ENCODE data around the gene SPOCK2.
"Not testable (repeated sequence)": the region's sequence is repeated elsewhere in the genome, so short reads cannot be mapped to it uniquely, and the experiment has no call there.

SPOCK2 gene

GRCh38 chr10:72087969-72088888, at the start of gene SPOCK2:
SPOCK2 (minus strand) TSS chr10:72088551; CDS start chr10:72088328, 223 bp downstream.
- H3K9me3 ChIP-seq (ENCODE audit: control insufficient read depth in 1 of 2, low read length in 2 of 2): no peaks in the 10 kb centered on the region
- no peak within 1 kb of the TSS for H3K27ac ChIP-seq (ENCODE audit: low read length)
- H3K27me3 ChIP-seq (ENCODE audit: low read depth, low read length): peaks cover 14% of the 10 kb centered on the region
- peak within 1 kb of the TSS; percentile 53 to 57 for H3K4me3 ChIP-seq (ENCODE audit: low read depth in 1 of 2, low read length in 2 of 2)
- peaks cover 0 to 5% of the 10 kb centered on the region in 2 donors for H3K36me3 ChIP-seq (ENCODE audit: control insufficient read depth in 1 of 2, insufficient read depth in 2 of 2, low read length in 2 of 2)
- peaks cover 0 to 20% of the 10 kb centered on the region in 2 donors for H3K4me1 ChIP-seq (ENCODE audit: control insufficient read depth in 1 of 2, insufficient read depth in 2 of 2, low read length in 2 of 2)

GRCh38 chr10:72137583-72137982, 49.2 kb upstream of the SPOCK2 start:
- Histone ChIP-seq H3K27ac (ENCODE audit: low read length) (no peak overlapping the region), H3K4me3 (ENCODE audit: low read depth in 1 of 2, low read length in 2 of 2) (no peak overlapping the region), H3K9me3 (ENCODE audit: control insufficient read depth in 1 of 2, low read length in 2 of 2) (no peaks in the 10 kb centered on the region), H3K27me3 (ENCODE audit: low read depth, low read length) (no peaks in the 10 kb centered on the region), H3K36me3 (ENCODE audit: control insufficient read depth in 1 of 2, insufficient read depth in 2 of 2, low read length in 2 of 2) (peaks cover 0 to 5% of the 10 kb centered on the region in 2 donors), H3K4me1 (ENCODE audit: control insufficient read depth in 1 of 2, insufficient read depth in 2 of 2, low read length in 2 of 2) (no peaks in the 10 kb centered on the region)

- not testable (repeated sequence) for H3K27ac ChIP-seq (ENCODE audit: low read length); H3K27me3 ChIP-seq (ENCODE audit: low read depth, low read length); H3K36me3 ChIP-seq (ENCODE audit: control insufficient read depth in 1 of 2, insufficient read depth in 2 of 2, low read length in 2 of 2); H3K9me3 ChIP-seq (ENCODE audit: control insufficient read depth in 1 of 2, low read length in 2 of 2); H3K4me3 ChIP-seq (ENCODE audit: low read depth in 1 of 2, low read length in 2 of 2); H3K4me1 ChIP-seq (ENCODE audit: control insufficient read depth in 1 of 2, insufficient read depth in 2 of 2, low read length in 2 of 2)
These were observed 47.9 kb upstream of the SPOCK2 start for GRCh38 chr10:72136225-72136624.

GRCh38 chr10:72134785-72135767, 46.7 kb upstream of the SPOCK2 start:
- no peak overlapping the region for H3K27ac ChIP-seq (ENCODE audit: low read length)
- H3K36me3 ChIP-seq (ENCODE audit: control insufficient read depth in 1 of 2, insufficient read depth in 2 of 2, low read length in 2 of 2): peaks cover 0 to 5% of the 10 kb centered on the region in 2 donors
- no peaks in the 10 kb centered on the region for H3K27me3 ChIP-seq (ENCODE audit: low read depth, low read length)
- no peaks in the 10 kb centered on the region for H3K4me1 ChIP-seq (ENCODE audit: control insufficient read depth in 1 of 2, insufficient read depth in 2 of 2, low read length in 2 of 2)
- H3K4me3 ChIP-seq (ENCODE audit: low read depth in 1 of 2, low read length in 2 of 2): no peak overlapping the region
- no peaks in the 10 kb centered on the region for H3K9me3 ChIP-seq (ENCODE audit: control insufficient read depth in 1 of 2, low read length in 2 of 2)

GRCh38 chr10:72133517-72133916, 45.2 kb upstream of the SPOCK2 start:
- no peaks in the 10 kb centered on the region for H3K4me1 ChIP-seq (ENCODE audit: control insufficient read depth in 1 of 2, insufficient read depth in 2 of 2, low read length in 2 of 2)
- peaks cover 0 to 5% of the 10 kb centered on the region in 2 donors for H3K36me3 ChIP-seq (ENCODE audit: control insufficient read depth in 1 of 2, insufficient read depth in 2 of 2, low read length in 2 of 2)
- no peaks in the 10 kb centered on the region for H3K9me3 ChIP-seq (ENCODE audit: control insufficient read depth in 1 of 2, low read length in 2 of 2)
- no peak overlapping the region for H3K27ac ChIP-seq (ENCODE audit: low read length)
- no peaks in the 10 kb centered on the region for H3K27me3 ChIP-seq (ENCODE audit: low read depth, low read length)
- no peak overlapping the region for H3K4me3 ChIP-seq (ENCODE audit: low read depth in 1 of 2, low read length in 2 of 2)

- peaks cover 0 to 9% of the 10 kb centered on the region in 2 donors for H3K36me3 ChIP-seq (ENCODE audit: control insufficient read depth in 1 of 2, insufficient read depth in 2 of 2, low read length in 2 of 2)
- H3K4me1 ChIP-seq (ENCODE audit: control insufficient read depth in 1 of 2, insufficient read depth in 2 of 2, low read length in 2 of 2): no peaks in the 10 kb centered on the region
- H3K4me3 ChIP-seq (ENCODE audit: low read depth in 1 of 2, low read length in 2 of 2): no peak overlapping the region
- no peaks in the 10 kb centered on the region for H3K27me3 ChIP-seq (ENCODE audit: low read depth, low read length)
- H3K9me3 ChIP-seq (ENCODE audit: control insufficient read depth in 1 of 2, low read length in 2 of 2): no peaks in the 10 kb centered on the region
- no peak overlapping the region for H3K27ac ChIP-seq (ENCODE audit: low read length)
These were observed 44.5 kb upstream of the SPOCK2 start for GRCh38 chr10:72132854-72133253.

- Histone ChIP-seq H3K9me3 (ENCODE audit: control insufficient read depth in 1 of 2, low read length in 2 of 2) (no peaks in the 10 kb centered on the region), H3K4me3 (ENCODE audit: low read depth in 1 of 2, low read length in 2 of 2) (no peak overlapping the region), H3K27me3 (ENCODE audit: low read depth, low read length) (no peaks in the 10 kb centered on the region), H3K36me3 (ENCODE audit: control insufficient read depth in 1 of 2, insufficient read depth in 2 of 2, low read length in 2 of 2) (peaks cover 0 to 12% of the 10 kb centered on the region in 2 donors), H3K4me1 (ENCODE audit: control insufficient read depth in 1 of 2, insufficient read depth in 2 of 2, low read length in 2 of 2) (no peaks in the 10 kb centered on the region), H3K27ac (ENCODE audit: low read length) (no peak overlapping the region)
These were observed 39.2 kb upstream of the SPOCK2 start for GRCh38 chr10:72127571-72127970.

GRCh38 chr10:72126872-72127232, 38.5 kb upstream of the SPOCK2 start:
- H3K27me3 ChIP-seq (ENCODE audit: low read depth, low read length): no peaks in the 10 kb centered on the region
- no peak overlapping the region for H3K27ac ChIP-seq (ENCODE audit: low read length)
- H3K9me3 ChIP-seq (ENCODE audit: control insufficient read depth in 1 of 2, low read length in 2 of 2): no peaks in the 10 kb centered on the region
- peaks cover 0 to 12% of the 10 kb centered on the region in 2 donors for H3K36me3 ChIP-seq (ENCODE audit: control insufficient read depth in 1 of 2, insufficient read depth in 2 of 2, low read length in 2 of 2)
- no peaks in the 10 kb centered on the region for H3K4me1 ChIP-seq (ENCODE audit: control insufficient read depth in 1 of 2, insufficient read depth in 2 of 2, low read length in 2 of 2)
- no peak overlapping the region for H3K4me3 ChIP-seq (ENCODE audit: low read depth in 1 of 2, low read length in 2 of 2)

GRCh38 chr10:72126184-72126871, 38.0 kb upstream of the SPOCK2 start:
- no peaks in the 10 kb centered on the region for H3K27me3 ChIP-seq (ENCODE audit: low read depth, low read length)
- no peaks in the 10 kb centered on the region for H3K4me1 ChIP-seq (ENCODE audit: control insufficient read depth in 1 of 2, insufficient read depth in 2 of 2, low read length in 2 of 2)
- no peaks in the 10 kb centered on the region for H3K9me3 ChIP-seq (ENCODE audit: control insufficient read depth in 1 of 2, low read length in 2 of 2)
- H3K36me3 ChIP-seq (ENCODE audit: control insufficient read depth in 1 of 2, insufficient read depth in 2 of 2, low read length in 2 of 2): peaks cover 0 to 12% of the 10 kb centered on the region in 2 donors
- H3K4me3 ChIP-seq (ENCODE audit: low read depth in 1 of 2, low read length in 2 of 2): no peak overlapping the region
- H3K27ac ChIP-seq (ENCODE audit: low read length): no peak overlapping the region

- Histone ChIP-seq H3K9me3 (ENCODE audit: control insufficient read depth in 1 of 2, low read length in 2 of 2) (no peaks in the 10 kb centered on the region), H3K4me1 (ENCODE audit: control insufficient read depth in 1 of 2, insufficient read depth in 2 of 2, low read length in 2 of 2) (no peaks in the 10 kb centered on the region), H3K27me3 (ENCODE audit: low read depth, low read length) (no peaks in the 10 kb centered on the region), H3K27ac (ENCODE audit: low read length) (no peak overlapping the region), H3K4me3 (ENCODE audit: low read depth in 1 of 2, low read length in 2 of 2) (no peak overlapping the region), H3K36me3 (ENCODE audit: control insufficient read depth in 1 of 2, insufficient read depth in 2 of 2, low read length in 2 of 2) (peaks cover 0 to 12% of the 10 kb centered on the region in 2 donors)
These were observed 36.6 kb upstream of the SPOCK2 start for GRCh38 chr10:72124989-72125388.

GRCh38 chr10:72124381-72124780, 36.0 kb upstream of the SPOCK2 start:
- Histone ChIP-seq H3K4me3 (ENCODE audit: low read depth in 1 of 2, low read length in 2 of 2) (no peak overlapping the region), H3K4me1 (ENCODE audit: control insufficient read depth in 1 of 2, insufficient read depth in 2 of 2, low read length in 2 of 2) (no peaks in the 10 kb centered on the region), H3K27ac (ENCODE audit: low read length) (no peak overlapping the region)

More at GRCh38 chr10:72124381-72124780, 36.0 kb upstream of the SPOCK2 start:
- H3K36me3 ChIP-seq (ENCODE audit: control insufficient read depth in 1 of 2, insufficient read depth in 2 of 2, low read length in 2 of 2): peaks cover 0 to 12% of the 10 kb centered on the region in 2 donors
- H3K9me3 ChIP-seq (ENCODE audit: control insufficient read depth in 1 of 2, low read length in 2 of 2): no peaks in the 10 kb centered on the region
- H3K27me3 ChIP-seq (ENCODE audit: low read depth, low read length): no peaks in the 10 kb centered on the region
